Measurements from ENCODE around the gene BNC1. TPM values are rescaled to one million over a fixed set of nuclear protein-coding genes. Genes with fewer than 3 reads are reported as not detected.

BNC1 gene
- total RNA-seq, 1 experiment from 2014 or later: not detected

DNA sequence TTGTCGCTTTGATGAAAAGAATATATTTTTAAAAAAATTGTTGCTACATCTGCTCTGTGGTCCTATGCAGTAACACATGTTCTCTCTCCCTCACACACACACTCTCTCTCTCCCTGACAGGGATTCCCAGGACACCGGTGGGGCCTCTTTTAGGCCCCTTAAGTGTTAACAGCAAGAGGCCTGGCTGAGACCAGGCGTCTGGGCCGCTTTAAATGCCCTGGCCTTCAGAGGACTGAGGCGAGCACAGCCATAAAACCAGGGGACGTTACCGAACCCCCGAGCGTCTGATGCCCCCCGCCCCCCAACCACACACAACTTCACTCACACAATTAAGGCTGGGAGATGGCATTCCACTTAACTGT lies 1.7 kb downstream of the BNC1 start:
- no TSS peak for BruUV-seq (replicated peaks)
- DNase-seq: no peak

DNA sequence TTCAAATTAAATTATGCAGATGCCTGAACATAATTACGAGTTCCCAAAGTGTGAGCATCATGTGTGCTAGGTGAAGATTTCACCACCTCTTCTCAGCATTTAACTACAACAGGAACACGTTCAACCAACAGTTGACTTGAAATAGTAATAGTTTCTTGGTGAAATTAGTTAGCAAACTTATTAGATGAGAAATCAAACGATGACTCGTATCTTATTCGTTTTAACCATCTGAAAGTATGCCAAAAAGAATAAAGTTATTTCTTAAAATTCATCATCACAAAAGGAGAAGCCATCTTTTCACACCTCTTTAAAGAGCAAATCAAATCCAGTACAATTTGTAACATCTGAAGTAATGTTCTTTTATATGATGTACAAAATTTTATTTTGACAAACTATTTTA lies 2.3 kb downstream of the BNC1 start:
- no peak for TF ChIP-seq CTCF (IDR thresholded peaks at IDR 0.05; ENCODE audit: unreplicated experiment)
- CTCF ChIA-PET: no interaction called here
- H3K4me3 Mint-ChIP-seq (ENCODE audit: low read depth, unreplicated experiment): no peak overlapping the region
- H3K9me3 Mint-ChIP-seq (ENCODE audit: low read depth, unreplicated experiment): no peaks in the 10 kb centered on the region
- no peaks in the 10 kb centered on the region for H3K36me3 Mint-ChIP-seq (ENCODE audit: insufficient read depth, unreplicated experiment)
- H3K27me3 Mint-ChIP-seq (ENCODE audit: unreplicated experiment): peaks cover 43% of the 10 kb centered on the region
- H3K27ac Mint-ChIP-seq (ENCODE audit: unreplicated experiment): no peak overlapping the region
- BruUV-seq (replicated peaks): no TSS peak
- DNase-seq: no peak
- intact Hi-C loops (cut with micrococcal nuclease; ENCODE audit: unreplicated experiment): no loop called here
- H3K4me1 Mint-ChIP-seq (ENCODE audit: low read depth, unreplicated experiment): no peaks in the 10 kb centered on the region

More for the DNA sequence above, 1.7 kb downstream of the BNC1 start:
- intact Hi-C loops (cut with micrococcal nuclease; ENCODE audit: unreplicated experiment): no loop called here
- Mint-ChIP-seq H3K27me3 (ENCODE audit: unreplicated experiment) (peaks cover 36% of the 10 kb centered on the region), H3K9me3 (ENCODE audit: low read depth, unreplicated experiment) (no peaks in the 10 kb centered on the region), H3K27ac (ENCODE audit: unreplicated experiment) (no peak overlapping the region), H3K36me3 (ENCODE audit: insufficient read depth, unreplicated experiment) (no peaks in the 10 kb centered on the region), H3K4me3 (ENCODE audit: low read depth, unreplicated experiment) (no peak overlapping the region), H3K4me1 (ENCODE audit: low read depth, unreplicated experiment) (no peaks in the 10 kb centered on the region)
- TF ChIP-seq CTCF (IDR thresholded peaks at IDR 0.05; ENCODE audit: unreplicated experiment): no peak
- CTCF ChIA-PET: interaction anchor here (0.7 kb wide), 1 partner anchor 98 kb away, joined by 3 read pairs; no protein-coding TSS in a partner anchor

DNA sequence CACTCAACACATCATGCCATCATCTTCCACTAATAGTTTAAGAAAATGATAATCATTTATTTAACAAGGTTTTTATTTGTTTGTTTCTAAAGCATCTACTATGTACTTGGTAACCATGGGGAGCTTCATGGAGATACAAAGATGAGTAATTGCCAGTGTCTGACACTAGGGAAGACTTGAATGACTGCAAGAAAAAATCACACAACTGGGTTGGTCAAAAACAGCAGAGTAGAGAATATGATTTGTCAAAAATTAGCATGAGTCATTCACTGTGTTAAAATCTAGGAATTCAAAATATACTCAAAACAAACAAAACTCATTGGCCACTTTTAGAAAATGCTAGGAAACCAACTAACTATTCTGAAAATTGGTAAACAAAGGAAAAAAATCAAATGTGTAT lies 6.3 kb downstream of the BNC1 start:
- Mint-ChIP-seq H3K9me3 (ENCODE audit: low read depth, unreplicated experiment) (no peaks in the 10 kb centered on the region), H3K4me1 (ENCODE audit: low read depth, unreplicated experiment) (no peaks in the 10 kb centered on the region), H3K27me3 (ENCODE audit: unreplicated experiment) (peaks cover 66% of the 10 kb centered on the region), H3K36me3 (ENCODE audit: insufficient read depth, unreplicated experiment) (no peaks in the 10 kb centered on the region), H3K27ac (ENCODE audit: unreplicated experiment) (no peak overlapping the region), H3K4me3 (ENCODE audit: low read depth, unreplicated experiment) (no peak overlapping the region)
- no TSS peak for BruUV-seq (replicated peaks)
- intact Hi-C loops (cut with micrococcal nuclease; ENCODE audit: unreplicated experiment): no loop called here
- no peak for DNase-seq
- no peak for TF ChIP-seq CTCF (IDR thresholded peaks at IDR 0.05; ENCODE audit: unreplicated experiment)
- CTCF ChIA-PET: no interaction called here

GRCh38 chr15:83276661-83277060 lies 7.8 kb downstream of the BNC1 start:
- Mint-ChIP-seq H3K9me3 (ENCODE audit: low read depth, unreplicated experiment) (no peaks in the 10 kb centered on the region), H3K27me3 (ENCODE audit: unreplicated experiment) (peaks cover 66% of the 10 kb centered on the region), H3K4me3 (ENCODE audit: low read depth, unreplicated experiment) (no peak overlapping the region), H3K27ac (ENCODE audit: unreplicated experiment) (no peak overlapping the region), H3K36me3 (ENCODE audit: insufficient read depth, unreplicated experiment) (no peaks in the 10 kb centered on the region), H3K4me1 (ENCODE audit: low read depth, unreplicated experiment) (no peaks in the 10 kb centered on the region)
- BruUV-seq (replicated peaks): no TSS peak
- no peak for DNase-seq
- CTCF ChIA-PET: no interaction called here
- no peak for TF ChIP-seq CTCF (IDR thresholded peaks at IDR 0.05; ENCODE audit: unreplicated experiment)
- intact Hi-C loops (cut with micrococcal nuclease; ENCODE audit: unreplicated experiment): no loop called here

DNA sequence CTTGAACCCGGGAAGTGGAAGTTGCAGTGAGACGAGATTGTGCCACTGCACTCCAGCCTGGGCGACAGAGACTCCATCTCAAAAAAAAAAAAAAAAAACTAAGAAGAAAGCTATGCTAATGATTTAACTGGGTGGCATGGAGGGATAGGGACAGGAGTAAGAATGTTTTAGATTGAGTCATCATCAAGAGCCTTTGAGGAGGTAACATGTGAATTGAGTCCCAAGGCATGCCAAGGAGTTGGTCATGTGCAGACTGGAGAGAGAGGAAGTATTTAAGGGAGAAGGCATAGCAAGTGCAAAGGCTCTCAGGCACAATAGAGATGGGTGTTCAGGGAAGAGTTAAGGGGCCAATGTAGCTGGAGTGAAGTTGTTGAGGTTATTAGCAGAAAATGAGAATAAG lies 9.1 kb downstream of the BNC1 start:
- Mint-ChIP-seq H3K27ac (ENCODE audit: unreplicated experiment) (no peak overlapping the region), H3K4me3 (ENCODE audit: low read depth, unreplicated experiment) (no peak overlapping the region), H3K4me1 (ENCODE audit: low read depth, unreplicated experiment) (no peaks in the 10 kb centered on the region), H3K27me3 (ENCODE audit: unreplicated experiment) (peaks cover 56% of the 10 kb centered on the region), H3K9me3 (ENCODE audit: low read depth, unreplicated experiment) (no peaks in the 10 kb centered on the region), H3K36me3 (ENCODE audit: insufficient read depth, unreplicated experiment) (no peaks in the 10 kb centered on the region)
- TF ChIP-seq CTCF (IDR thresholded peaks at IDR 0.05; ENCODE audit: unreplicated experiment): no peak
- BruUV-seq (replicated peaks): no TSS peak
- CTCF ChIA-PET: no interaction called here
- intact Hi-C loops (cut with micrococcal nuclease; ENCODE audit: unreplicated experiment): no loop called here
- DNase-seq: no peak

Measured in Calu3 (cell line).